A549 (cell line): ENCODE results near the gene SMYD1. TPM values are rescaled to one million over a fixed set of nuclear protein-coding genes. Genes with fewer than 3 reads are reported as not detected.

ENCODE experiments used
- ATAC-seq, 2 experiments: fragments of 200-7000 bp in 1 of 2; fragments of >200 bp in 1 of 2; cut with Nextera tagmentation in 1 of 2; cut with Tn5 transposase in 1 of 2; 3 replicates each; pipeline versions ENCODE4 v1.8.0 to v1.9.1; 2018 to 2020; ENCODE audit warnings: mild to moderate bottlenecking in 1 of 2, moderate library complexity in 1 of 2
- CTCF ChIA-PET: fragments of 300-600 bp; sonication (Branson Sonifier 250); formaldehyde crosslinking; extraction: SDS; loops from one replicate; lab custom pipeline; 2021; ENCODE audit warnings: antibody characterized with exemption, inconsistent platforms; lab: Yijun Ruan, JAX
- POLR2A ChIA-PET: fragments of 350-600 bp; formaldehyde crosslinking; extraction: SDS; loops from one replicate; lab custom pipeline; 2021; ENCODE audit warnings: antibody characterized with exemption, inconsistent platforms; lab: Yijun Ruan, JAX
- DNase-seq, 2 experiments: peaks; one replicate each; pipeline versions ENCODE4 v3.0.0 to v3.0.0-alpha.2; 2011 to 2016; ENCODE audit warnings: low read depth in 1 of 2, low spot score in 1 of 2
- FAIRE-seq: peaks from 2 replicates; lab custom pipeline; 2011; peaks lifted over from hg19 to GRCh38; lab: Jason Lieb, UNC
- H3K27ac ChIP-seq, 2 experiments: fragments of >200 bp; sonication (Bioruptor Twin); formaldehyde crosslinking; 3 replicates each; pipeline ENCODE4 v1.5.1; 2016 to 2017
- H3K4me1 ChIP-seq: fragments of >200 bp; sonication (Bioruptor Twin); formaldehyde crosslinking; 3 replicates; pipeline ENCODE4 v1.6.1; 2016
- H3K4me2 ChIP-seq: fragments of >200 bp; sonication (Bioruptor Twin); formaldehyde crosslinking; 3 replicates; pipeline ENCODE4 v1.6.1; 2016
- H3K4me3 ChIP-seq: fragments of >200 bp; sonication (Bioruptor Twin); formaldehyde crosslinking; 3 replicates; pipeline ENCODE4 v1.5.1; 2016
- H3K9me3 ChIP-seq: fragments of >200 bp; sonication (Bioruptor Twin); formaldehyde crosslinking; 3 replicates; pipeline ENCODE4 v1.6.1; 2016
- ATOH8 ChIP-seq: fragments of 250-450 bp; sonication (Bioruptor Pico); IDR thresholded peaks from 2 replicates; pipeline ENCODE4 v1.5.0; 2020; ENCODE audit warnings: low read depth, mild to moderate bottlenecking, moderate library complexity
- BCL3 ChIP-seq: fragments of >200 bp; sonication (Bioruptor Twin); formaldehyde crosslinking; IDR thresholded peaks from 3 replicates; pipeline ENCODE4 v1.6.1; 2016
- CBX8 ChIP-seq: fragments of 200-600 bp; sonication (generic); IDR thresholded peaks from 2 replicates; pipeline ENCODE4 v1.6.1; 2016
- CEBPB ChIP-seq, 2 experiments: fragments of >200 bp in 1 of 2; sonication (Bioruptor Twin) in 1 of 2; formaldehyde crosslinking in 1 of 2; IDR thresholded peaks; 2 replicates each; pipeline ENCODE4 v1.6.1; 2012 to 2016
- CHD2 ChIP-seq: fragments of 150-350 bp; IDR thresholded peaks from 2 replicates; pipeline ENCODE4 v1.6.1; 2014; ENCODE audit warnings: low read length; ENCODE audit not compliant: partially characterized antibody
- CTCF ChIP-seq: fragments of >200 bp; sonication (Bioruptor Twin); formaldehyde crosslinking; IDR thresholded peaks from 3 replicates; pipeline ENCODE4 v1.5.1; 2016
- E2F6 ChIP-seq: IDR thresholded peaks from 2 replicates; pipeline ENCODE4 v1.6.1; 2012; ENCODE audit warnings: low read depth, borderline replicate concordance
- EHMT2 ChIP-seq: fragments of 200-600 bp; sonication (generic); IDR thresholded peaks from 2 replicates; pipeline ENCODE4 v1.6.1; 2016; ENCODE audit warnings: antibody characterized with exemption, low read depth, mild to moderate bottlenecking, moderate library complexity
- ELK1 ChIP-seq: fragments of 150-350 bp; IDR thresholded peaks from 2 replicates; pipeline ENCODE4 v1.6.1; 2014; ENCODE audit warnings: low read depth, mild to moderate bottlenecking, low read length
- FOSB ChIP-seq: fragments of 250-450 bp; sonication (Bioruptor Pico); IDR thresholded peaks from 2 replicates; pipeline ENCODE4 v1.5.0; 2020; ENCODE audit warnings: mild to moderate bottlenecking, moderate library complexity
- HDAC2 ChIP-seq: fragments of 200-600 bp; sonication (generic); IDR thresholded peaks from 2 replicates; pipeline ENCODE4 v1.6.1; 2016
- JUNB ChIP-seq: fragments of >200 bp; sonication (Bioruptor Twin); formaldehyde crosslinking; IDR thresholded peaks from 2 replicates; pipeline ENCODE4 v1.6.1; 2016
- NFE2L2 ChIP-seq: fragments of 150-350 bp; conservative IDR thresholded peaks from 2 replicates; pipeline ENCODE4 v1.6.1; 2014; ENCODE audit warnings: low read length
- NPAS2 ChIP-seq: fragments of 250-450 bp; sonication (Bioruptor Pico); IDR thresholded peaks from 2 replicates; pipeline ENCODE4 v1.8.0; 2022; ENCODE audit warnings: mild to moderate bottlenecking, moderate library complexity, borderline replicate concordance
- POLR2A ChIP-seq: IDR thresholded peaks from 2 replicates; pipeline ENCODE4 v1.6.1; 2012; ENCODE audit warnings: mild to moderate bottlenecking, low read length
- RAD21 ChIP-seq, 2 experiments: fragments of >200 bp in 1 of 2; sonication (Bioruptor Twin) in 1 of 2; formaldehyde crosslinking in 1 of 2; IDR thresholded peaks in 1 of 2; conservative IDR thresholded peaks in 1 of 2; 2 replicates in 1 of 2; 3 replicates in 1 of 2; pipeline ENCODE4 v1.6.1; 2012 to 2018; ENCODE audit warnings: inconsistent platforms in 1 of 2
- RARB ChIP-seq: fragments of 250-450 bp; sonication (Bioruptor Pico); IDR thresholded peaks from 2 replicates; pipeline ENCODE4 v1.8.0; 2021; ENCODE audit warnings: mild to moderate bottlenecking, moderate library complexity
- RFX5 ChIP-seq: fragments of 450-650 bp; IDR thresholded peaks from 2 replicates; pipeline ENCODE4 v1.7.1; 2014; ENCODE audit warnings: antibody characterized with exemption, mild to moderate bottlenecking, moderate library complexity
- SMC3 ChIP-seq: fragments of >200 bp; sonication (Bioruptor Twin); formaldehyde crosslinking; IDR thresholded peaks from 3 replicates; pipeline ENCODE4 v1.6.1; 2018; ENCODE audit warnings: inconsistent platforms
- USF2 ChIP-seq: fragments of 450-650 bp; IDR thresholded peaks from 2 replicates; pipeline ENCODE4 v1.6.1; 2014; ENCODE audit warnings: antibody characterized with exemption
- ZC3H11A ChIP-seq: fragments of 450-650 bp; IDR thresholded peaks from 2 replicates; pipeline ENCODE4 v1.6.1; 2014; ENCODE audit warnings: antibody characterized with exemption, mild to moderate bottlenecking
- ZFP36 ChIP-seq: fragments of 450-650 bp; IDR thresholded peaks from 2 replicates; pipeline ENCODE4 v1.6.1; 2014; ENCODE audit warnings: borderline replicate concordance; ENCODE audit not compliant: partially characterized antibody
- ZNF302 ChIP-seq: fragments of 250-450 bp; sonication (Bioruptor Pico); IDR thresholded peaks from 2 replicates; pipeline ENCODE4 v1.9.0; 2021; ENCODE audit warnings: inconsistent platforms, mild to moderate bottlenecking, moderate library complexity
- WGBS: methylation state at CpG from one replicate; pipeline ENCODE4 v1.1.6; 2017; ENCODE audit errors: missing lambda C conversion rate; 5-methylcytosine and 5-hydroxymethylcytosine counted together
- polyA plus RNA-seq, 4 experiments: library from polyadenylated mRNA; depleted of rRNA in 3 of 4; stranded (reverse); fragments of >200 nt; fragmentation: RNase III in 1 of 4; extraction: RNeasy Plus Mini Kit Qiagen cat#74134 plus additional on column Dnase treatment in 1 of 4; gene quantifications; 2 replicates in 3 of 4; 3 replicates in 1 of 4; pipeline ENCODE4 v1.2.3, GENCODE V29; 2011 to 2017

The SMYD1 gene
- polyA plus RNA-seq, 2 of the 4 experiments (the other 2 are of a cell fraction): not detected

GRCh38 chr2:88147145-88147544 is 79.5 kb downstream of the SMYD1 start:
- CTCF ChIA-PET: interaction anchor here (1.5 kb wide), 1 partner anchor 87 kb away, joined by 4 read pairs; no protein-coding TSS in a partner anchor
- H3K9me3 ChIP-seq: peaks cover 9% of the 10 kb centered on the region; the same call in 1 of the 3 replicates

GRCh38 chr2:88148929-88149438 is 81.4 kb downstream of the SMYD1 start:
- FAIRE-seq (no peak), ATAC-seq (no peak), DNase-seq (no peak)
- ChIA-PET POLR2A (no interaction called here), CTCF (interaction anchor here (1.5 kb wide), 1 partner anchor 89 kb away, joined by 6 read pairs; no protein-coding TSS in a partner anchor)
- H3K4me1 ChIP-seq: no peaks in the 10 kb centered on the region
- TF ChIP-seq USF2 (no peak), ZC3H11A (no peak), SMC3 (no peak), RARB (CRISPR knock-in tag) (no peak), E2F6 (no peak), NFE2L2 (no peak), EHMT2 (no peak), CHD2 (no peak)
- H3K9me3 ChIP-seq: peaks cover 15% of the 10 kb centered on the region
- no peak overlapping the region for H3K27ac ChIP-seq
- no peak overlapping the region for H3K4me2 ChIP-seq
- H3K4me3 ChIP-seq: no peak overlapping the region

More at GRCh38 chr2:88147145-88147544, 79.5 kb downstream of the SMYD1 start:
- POLR2A ChIA-PET: no interaction called here
- H3K4me1 ChIP-seq: no peaks in the 10 kb centered on the region
- no peak for FAIRE-seq
- ATAC-seq: no peak
- H3K4me2 ChIP-seq: no peak overlapping the region
- TF ChIP-seq HDAC2 (no peak), POLR2A (no peak), BCL3 (no peak), ZC3H11A (no peak), FOSB (CRISPR knock-in tag) (no peak), CTCF (no peak), CHD2 (no peak), CBX8 (no peak), CEBPB (IDR thresholded peaks at IDR 0.05) (no peak), ATOH8 (CRISPR knock-in tag) (no peak), RFX5 (no peak), RAD21 (conservative IDR thresholded peaks at IDR 0.05 in 1 of 2, IDR thresholded peaks at IDR 0.05 in 1 of 2) (no peak), JUNB (no peak), E2F6 (no peak), ELK1 (no peak), ZFP36 (no peak), ZNF302 (CRISPR knock-in tag) (no peak), NPAS2 (CRISPR knock-in tag) (no peak)
- no peak for DNase-seq
- H3K4me3 ChIP-seq: no peak overlapping the region
- H3K27ac ChIP-seq: no peak overlapping the region
- no CpG with 5 or more reads among the region's 2 CpGs for WGBS
